ENCODE data around the gene OR5H15. TPM values are rescaled to one million over a fixed set of nuclear protein-coding genes. Genes with fewer than 3 reads are reported as not detected.

OR5H15 gene
- total RNA-seq, 1 experiment from 2014 or later = not detected

Other genes starting within 250 kb of the OR5H15 start
- 36.4 and 42.3 TPM in 2 replicates for gene RIOX2, start 194.3 kb upstream of the OR5H15 start, total RNA-seq (2014; rRNA removed; shearing (Covaris generic))
- gene GABRR3, start 131.4 kb upstream of the OR5H15 start, total RNA-seq (2014; rRNA removed; shearing (Covaris generic)) = not detected in 2 replicates
- not detected in 2 replicates for gene OR5AC2, start 79.5 kb upstream of the OR5H15 start, total RNA-seq (2014; rRNA removed; shearing (Covaris generic))
- gene OR5H1, start 36.0 kb upstream of the OR5H15 start, total RNA-seq (2014; rRNA removed; shearing (Covaris generic)) = not detected in 2 replicates
- gene OR5H14, start 19.2 kb upstream of the OR5H15 start, total RNA-seq (2014; rRNA removed; shearing (Covaris generic)) = not detected in 2 replicates
- not detected in 2 replicates for gene OR5H6, start 97.5 kb downstream of the OR5H15 start, total RNA-seq (2014; rRNA removed; shearing (Covaris generic))
- not detected in 2 replicates for gene OR5H2, start 115.8 kb downstream of the OR5H15 start, total RNA-seq (2014; rRNA removed; shearing (Covaris generic))
- not detected in 2 replicates for gene OR5K4, start 187.2 kb downstream of the OR5H15 start, total RNA-seq (2014; rRNA removed; shearing (Covaris generic))
- not detected in 2 replicates for gene OR5K3, start 224.0 kb downstream of the OR5H15 start, total RNA-seq (2014; rRNA removed; shearing (Covaris generic))